GM18868 (cell line): Measurements from ENCODE around the gene DEPDC7.

Experiments used
- ATAC-seq: cut with Tn5 transposase; IDR thresholded peaks from one replicate; pipeline ENCODE4 v1.9.1; 2021; ENCODE audit warnings: mild to moderate bottlenecking, moderate library complexity; ENCODE audit not compliant: unreplicated experiment

Gene DEPDC7

DNA sequence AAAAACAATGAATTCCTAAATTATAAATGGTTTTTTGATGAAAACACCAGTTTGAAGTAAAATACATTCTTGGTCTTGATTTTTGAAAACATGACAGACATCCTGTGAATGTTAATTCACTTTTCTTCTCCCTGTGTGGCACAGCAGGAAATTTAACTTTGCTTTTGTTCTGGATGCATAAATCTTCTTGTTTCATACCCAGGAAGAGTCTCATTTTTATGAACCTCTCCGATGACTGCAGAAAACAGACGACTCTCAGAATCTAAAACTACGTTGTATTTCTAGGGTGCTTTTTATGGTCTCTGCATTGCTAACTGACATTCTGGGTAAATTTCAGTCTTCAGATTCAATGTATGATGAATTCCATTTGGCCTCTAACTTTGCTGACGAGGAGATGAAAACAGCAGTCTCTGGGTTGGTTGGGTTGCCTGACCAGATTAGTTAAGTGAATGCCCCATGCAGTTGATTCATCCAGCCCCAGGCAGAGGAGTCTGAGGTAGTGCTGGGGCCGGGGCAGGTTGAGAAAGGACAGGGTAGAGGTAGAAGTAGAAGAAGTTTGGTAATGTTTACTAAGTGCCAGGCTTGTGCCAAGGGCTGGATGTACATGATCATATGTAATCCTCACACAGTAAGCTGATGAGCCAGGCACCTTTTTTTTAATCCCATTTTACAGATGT is 43.8 kb downstream of the DEPDC7 start:
- no peak for ATAC-seq

GRCh38 chr11:33060271-33060670 is 44.6 kb downstream of the DEPDC7 start:
- ATAC-seq: no peak

DNA sequence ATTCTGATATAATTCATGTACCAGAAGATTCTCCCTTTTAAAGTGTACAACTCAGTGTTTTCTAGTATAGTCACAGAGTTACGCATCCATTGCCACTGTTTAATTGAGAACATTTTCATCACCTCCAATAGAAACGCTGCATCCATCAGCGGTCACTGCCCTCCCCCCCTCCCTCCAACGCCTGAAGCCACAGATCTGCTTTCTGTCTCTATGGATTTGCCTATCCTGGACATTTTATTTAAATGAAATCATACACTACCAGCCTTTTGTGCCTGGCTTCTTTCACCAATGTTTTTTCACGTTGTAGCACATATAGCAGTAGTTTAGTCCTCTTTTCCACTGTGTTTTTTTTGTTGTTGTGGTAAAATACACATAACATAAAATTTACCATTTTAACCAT is 46.5 kb downstream of the DEPDC7 start:
- ATAC-seq: no peak

- peak; percentile 68 for ATAC-seq
These were observed 47.7 kb downstream of the DEPDC7 start for GRCh38 chr11:33063326-33063881.

DNA sequence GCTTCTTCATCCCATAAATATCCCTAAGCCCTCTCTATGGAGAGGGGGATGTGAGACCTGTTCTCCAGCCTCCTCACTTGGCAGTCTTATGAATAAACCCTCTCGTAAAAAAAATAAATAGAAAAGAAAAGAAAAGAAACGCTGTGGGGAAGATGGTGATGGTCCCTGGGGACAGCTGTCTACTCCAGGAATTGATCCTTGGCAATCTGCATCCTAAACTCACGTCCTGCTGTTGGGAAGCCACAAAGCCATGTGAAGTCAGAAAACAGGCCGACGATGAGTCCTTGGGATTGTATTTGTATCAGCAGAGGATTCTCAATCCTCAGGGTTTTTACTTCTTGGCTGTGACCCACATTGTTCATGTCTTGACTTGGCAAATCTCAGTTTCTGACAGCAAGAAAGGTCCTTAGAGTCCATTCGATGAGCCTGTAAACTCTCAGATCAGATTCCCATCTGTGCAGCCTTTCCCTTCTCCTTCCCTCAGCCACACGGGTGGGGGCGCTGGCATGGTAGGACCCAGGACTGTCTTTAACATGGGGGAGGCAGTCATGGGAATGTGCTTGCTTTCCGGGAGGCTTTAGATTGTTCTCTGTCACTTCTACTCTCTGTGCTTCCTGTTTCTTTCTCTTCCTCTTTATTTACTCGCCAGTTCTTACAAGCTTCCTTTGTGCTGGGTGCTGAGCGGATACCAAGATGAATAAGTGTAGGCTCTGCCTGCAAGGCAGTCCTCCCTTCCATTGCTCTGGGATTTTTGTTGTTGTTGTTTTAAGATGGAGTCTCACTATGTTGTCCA is 48.6 kb downstream of the DEPDC7 start:
- no peak for ATAC-seq

- no peak for ATAC-seq
These were observed 49.2 kb downstream of the DEPDC7 start for GRCh38 chr11:33064866-33065265.

DNA sequence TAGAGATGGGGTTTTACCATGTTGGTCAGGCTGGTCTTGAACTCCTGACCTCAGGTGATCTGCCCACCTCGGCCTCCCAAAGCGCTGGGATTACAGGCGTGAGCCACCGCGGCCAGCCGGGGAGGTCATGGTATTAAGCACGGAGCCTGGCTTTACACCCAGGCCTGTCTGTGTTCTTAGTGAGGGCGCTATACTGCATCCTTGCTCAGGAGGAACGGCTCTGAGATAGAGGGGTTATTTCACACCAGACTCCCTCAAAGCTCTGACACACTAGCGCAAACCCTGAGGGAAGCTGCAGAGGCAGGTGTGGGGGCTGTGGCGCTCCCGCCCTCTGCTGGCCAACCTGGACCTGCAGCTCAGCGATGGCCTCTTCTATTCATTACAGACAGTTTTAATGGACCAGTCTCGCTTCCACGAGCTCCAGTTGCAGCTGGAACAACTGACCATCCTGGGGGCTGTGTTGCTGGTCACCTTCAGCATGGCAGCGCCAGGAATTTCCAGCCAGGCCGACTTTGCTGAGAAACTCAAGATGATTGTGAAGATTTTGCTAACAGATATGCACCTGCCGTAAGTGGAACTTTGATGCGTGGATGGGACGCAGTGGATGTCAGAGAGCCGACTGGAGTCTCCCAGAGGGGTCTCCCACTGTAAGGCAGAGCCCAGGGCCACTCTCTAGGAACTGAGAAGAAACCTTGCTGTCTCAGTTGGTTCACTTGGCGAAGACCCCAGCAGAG is 49.9 kb downstream of the DEPDC7 start:
- ATAC-seq: no peak

- no peak for ATAC-seq
These were observed 51.6 kb downstream of the DEPDC7 start for GRCh38 chr11:33067294-33067693.

GRCh38 chr11:33068611-33069340 is 53.1 kb downstream of the DEPDC7 start:
- ATAC-seq: no peak

DNA sequence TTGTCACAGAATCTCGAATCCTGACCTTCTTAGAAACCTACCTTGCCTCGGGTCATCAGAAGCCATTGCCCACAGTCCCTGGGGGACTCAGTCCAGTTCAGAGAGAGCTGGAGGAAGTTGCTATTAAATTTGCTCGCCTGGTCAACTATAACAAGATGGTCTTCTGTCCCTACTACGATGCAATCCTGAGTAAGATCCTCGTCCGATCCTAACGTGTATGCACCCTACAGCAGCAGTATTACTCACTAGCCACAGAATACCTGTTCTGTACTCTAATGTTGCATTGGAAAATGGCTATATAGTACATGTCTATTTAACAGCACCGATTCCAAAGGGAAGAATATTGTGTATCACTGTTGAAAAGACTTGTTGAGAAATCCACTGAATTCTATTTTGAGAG is 56.8 kb downstream of the DEPDC7 start:
- no peak for ATAC-seq
